HuH-7.5 (cell line): ENCODE measurements around the gene LCE3B.
A peak's percentile ranks its signal among the peaks of the same experiment; 100 is the strongest.
"Not testable (repeated sequence)": the region's sequence is repeated elsewhere in the genome, so short reads cannot be mapped to it uniquely, and the experiment has no call there.

Experiments used
- DNase-seq: peaks from one replicate; pipeline ENCODE4 v3.0.0; 2011; ENCODE audit warnings: low spot score

The LCE3B gene, protein sequence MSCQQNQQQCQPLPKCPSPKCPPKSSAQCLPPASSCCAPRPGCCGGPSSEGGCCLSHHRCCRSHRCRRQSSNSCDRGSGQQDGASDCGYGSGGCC

DNA sequence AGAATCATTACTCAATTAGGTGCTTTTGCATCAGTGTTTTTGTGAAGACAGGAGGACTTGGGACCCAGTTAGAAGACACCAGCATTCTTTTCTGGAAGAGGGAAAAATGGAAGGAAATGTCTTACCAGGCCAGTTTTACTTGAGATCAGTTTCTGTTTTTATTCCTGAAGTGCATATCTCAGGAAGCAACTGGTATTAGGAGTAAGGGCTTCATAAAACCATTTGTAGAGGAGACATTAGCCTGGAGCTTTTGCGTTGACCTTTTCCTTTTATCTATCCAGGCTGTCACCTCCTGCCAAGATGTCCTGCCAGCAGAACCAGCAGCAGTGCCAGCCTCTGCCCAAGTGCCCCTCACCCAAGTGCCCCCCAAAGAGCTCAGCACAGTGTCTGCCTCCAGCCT is at the start of gene LCE3B:
TSS of gene LCE3B (plus strand) at position 301 of the 400 bp plus-strand sequence. CDS start at position 301, 0 bp downstream.
- DNase-seq = no peak

DNA sequence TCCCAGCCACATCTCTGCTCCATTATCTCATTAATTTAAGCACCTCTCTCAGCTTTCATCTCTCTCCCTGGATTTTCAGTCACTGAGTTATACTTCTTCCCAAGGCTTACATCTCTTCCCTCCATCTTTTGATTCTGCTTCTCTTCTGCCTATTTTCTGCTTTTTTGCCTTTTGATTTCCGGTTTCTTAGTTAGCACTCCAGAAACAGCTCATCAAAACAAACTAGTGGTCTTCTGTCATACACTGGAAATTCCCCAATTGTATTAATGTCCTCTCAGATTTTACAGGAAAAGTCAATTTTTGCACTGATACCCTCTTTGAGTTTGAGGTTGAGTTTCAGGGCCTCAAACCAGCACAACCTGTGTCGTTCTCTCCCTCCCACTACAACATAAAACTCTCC is 48.5 kb upstream of the LCE3B start:
- DNase-seq = no peak

DNA sequence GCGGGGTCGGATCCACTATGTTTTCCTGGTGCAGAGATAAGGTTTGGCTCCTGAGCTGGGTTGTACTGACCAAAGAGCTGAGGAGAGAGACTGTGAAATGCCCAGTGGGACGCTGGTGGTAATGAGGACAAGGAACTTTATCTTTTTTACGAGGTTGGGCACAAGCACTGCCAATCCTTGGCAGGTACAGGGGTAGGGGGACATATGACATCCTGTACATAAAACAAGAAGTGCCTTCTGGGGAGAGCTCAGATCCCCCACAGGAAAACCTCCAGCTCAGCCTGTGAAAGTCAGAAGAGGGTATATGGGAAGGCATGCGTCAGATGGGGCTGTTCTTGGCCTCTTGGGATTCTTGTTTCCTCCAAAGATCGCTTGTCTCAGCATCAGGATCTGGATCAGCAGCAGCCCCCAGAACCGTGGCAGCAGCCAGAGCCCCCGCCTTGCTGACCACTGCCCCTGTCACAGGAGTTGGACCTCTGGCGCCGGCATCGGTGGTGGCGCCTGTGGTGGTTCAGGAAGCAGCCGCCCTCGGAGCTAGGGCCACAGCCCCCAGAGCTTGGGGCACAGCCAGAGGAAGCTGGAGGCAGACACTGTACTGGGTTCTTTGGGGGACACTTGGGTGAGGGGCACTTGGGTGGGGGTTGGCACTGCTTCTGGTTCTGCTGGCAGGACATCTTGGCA is 47.9 kb upstream of the LCE3B start:
- DNase-seq = no peak

DNA sequence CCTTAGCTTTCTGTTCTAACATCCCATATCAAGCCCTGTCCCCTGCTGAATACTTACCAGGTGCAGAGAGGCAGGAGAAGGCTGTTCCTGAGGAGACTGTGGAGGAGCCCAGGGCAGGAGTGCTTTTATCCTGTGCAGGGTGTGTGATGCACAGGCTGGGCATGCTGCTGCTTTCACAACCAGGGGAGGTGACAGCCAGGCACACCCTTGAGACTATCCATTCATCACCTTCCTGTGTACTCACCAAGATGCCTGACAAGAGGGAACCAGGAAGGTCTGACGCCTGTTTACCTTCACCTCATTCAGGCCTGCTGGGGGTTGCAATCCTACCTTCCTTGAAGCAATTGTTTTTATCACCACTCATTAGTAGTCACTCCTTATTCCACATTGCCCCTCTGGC is 46.9 kb upstream of the LCE3B start, which contains the start of gene LCE3E:
TSS of gene LCE3E (minus strand) at position 100 of the 400 bp plus-strand sequence. CDS start 572 bp downstream, outside the sequence.
- DNase-seq = no peak

DNA sequence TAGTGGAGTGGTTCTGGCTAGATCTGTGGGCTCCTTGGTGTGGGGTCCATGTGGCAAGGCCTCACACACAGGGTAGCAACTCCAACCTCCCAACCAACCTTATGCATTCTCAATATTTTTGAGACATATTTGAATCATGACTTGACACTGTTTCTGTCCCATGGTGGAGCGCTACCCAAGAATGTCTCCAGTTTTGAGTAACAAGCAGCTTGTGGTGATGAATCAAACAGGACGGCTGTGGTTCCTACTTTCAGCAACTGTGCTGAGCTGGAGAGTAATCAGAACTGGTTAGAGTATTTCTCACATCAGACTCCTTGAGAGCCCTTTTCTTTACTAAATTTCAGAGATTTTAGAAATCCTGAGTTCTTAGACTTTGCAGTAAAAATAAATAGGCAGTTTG is 36.4 kb upstream of the LCE3B start:
- no peak for DNase-seq

DNA sequence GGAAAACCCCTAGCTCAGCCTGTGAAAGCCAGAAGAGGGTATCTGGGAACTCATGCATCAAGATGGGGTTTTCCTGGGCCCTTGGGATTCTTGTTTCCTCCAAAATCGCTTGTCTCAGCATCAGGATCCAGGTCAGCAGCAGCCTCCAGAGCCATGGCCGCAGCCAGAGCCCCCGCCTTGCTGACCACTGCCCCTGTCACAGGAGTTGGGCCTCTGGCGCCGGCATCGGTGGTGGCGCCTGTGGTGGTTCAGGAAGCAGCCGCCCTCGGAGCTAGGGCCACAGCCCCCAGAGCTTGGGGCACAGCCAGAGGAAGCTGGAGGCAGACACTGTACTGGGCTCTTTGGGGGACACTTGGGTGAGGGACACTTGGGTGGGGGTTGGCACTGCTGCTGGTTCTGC is 34.1 kb upstream of the LCE3B start:
- DNase-seq = not testable (repeated sequence)

DNA sequence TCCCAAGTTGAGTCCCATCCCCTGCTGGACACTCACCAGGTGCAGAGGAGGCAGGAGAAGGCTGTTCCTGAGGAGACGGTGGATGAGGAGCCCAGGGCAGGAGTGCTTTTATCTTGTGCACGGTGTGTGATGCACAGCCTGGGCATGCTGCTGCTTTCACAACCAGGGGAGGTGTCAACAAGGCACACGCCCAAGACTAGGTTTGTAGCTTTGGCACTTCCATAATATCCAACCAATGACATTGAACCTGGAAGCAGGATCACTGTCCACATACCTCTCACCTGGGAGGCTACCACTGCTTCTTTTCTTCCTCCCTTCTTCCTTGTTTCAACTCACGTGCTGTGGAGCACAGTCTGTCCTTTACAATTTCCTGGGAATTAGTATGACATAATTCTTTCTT is 33.2 kb upstream of the LCE3B start, which contains the start of gene LCE3D:
TSS of gene LCE3D (minus strand) at position 84 of the 400 bp plus-strand sequence. CDS start 580 bp downstream, outside the sequence.
- DNase-seq = no peak

DNA sequence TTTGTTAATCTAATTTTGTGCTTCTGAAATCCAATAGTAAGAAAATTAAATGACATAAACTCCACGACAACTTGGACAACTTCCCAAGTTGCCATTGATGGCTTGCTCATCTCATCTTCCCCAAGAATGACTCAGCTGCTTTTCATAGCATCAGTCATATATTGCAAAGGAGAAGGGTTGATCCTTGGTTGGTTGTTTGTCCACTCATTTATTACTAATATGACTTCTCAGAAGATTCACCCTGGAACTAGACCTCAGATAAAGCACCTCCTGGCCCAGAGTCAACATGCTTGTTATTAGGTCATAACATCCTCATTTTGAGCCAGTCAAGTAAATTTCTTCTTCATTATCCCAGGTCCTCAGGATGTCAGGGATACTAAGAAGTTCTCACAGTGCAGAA is 31.0 kb upstream of the LCE3B start:
- DNase-seq = no peak

DNA sequence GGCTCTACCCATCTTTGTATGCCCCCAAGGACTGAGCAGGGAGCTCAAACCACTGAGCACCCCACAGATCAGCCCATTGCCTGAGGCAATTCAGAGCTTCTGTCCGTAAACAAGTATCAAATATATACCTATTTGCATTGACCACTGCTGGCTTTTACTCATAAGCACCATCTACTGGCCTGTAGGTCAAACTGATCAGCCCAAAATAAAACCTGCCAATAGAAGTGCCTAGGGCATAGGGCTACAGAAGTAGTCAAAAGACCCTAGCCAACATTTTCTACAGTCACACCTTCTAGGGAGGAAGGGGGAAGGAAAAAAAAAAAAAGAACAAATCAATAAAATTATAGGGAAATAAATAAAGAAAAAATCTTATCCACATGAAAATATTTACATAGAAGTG is 28.0 kb upstream of the LCE3B start:
- DNase-seq = no peak

DNA sequence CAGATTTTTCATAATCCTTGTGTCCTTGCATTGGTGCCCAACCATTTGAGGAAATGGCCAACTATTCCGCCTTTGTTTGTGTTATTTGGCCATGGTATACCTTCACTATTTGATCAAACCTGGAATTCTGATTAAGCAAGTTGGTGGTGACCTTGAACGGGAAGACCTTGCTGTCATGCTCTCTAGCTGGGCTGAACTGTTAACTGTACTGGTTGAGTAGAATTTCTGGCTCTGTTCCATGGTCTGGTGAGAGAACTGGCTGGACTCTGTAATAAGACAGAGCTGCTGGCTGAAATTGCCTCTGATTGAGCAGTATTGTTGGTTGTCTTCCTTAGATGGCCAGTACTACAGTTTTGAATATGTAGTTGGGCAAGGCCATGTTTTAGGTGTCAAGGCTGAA is 16.6 kb upstream of the LCE3B start:
- DNase-seq = no peak

DNA sequence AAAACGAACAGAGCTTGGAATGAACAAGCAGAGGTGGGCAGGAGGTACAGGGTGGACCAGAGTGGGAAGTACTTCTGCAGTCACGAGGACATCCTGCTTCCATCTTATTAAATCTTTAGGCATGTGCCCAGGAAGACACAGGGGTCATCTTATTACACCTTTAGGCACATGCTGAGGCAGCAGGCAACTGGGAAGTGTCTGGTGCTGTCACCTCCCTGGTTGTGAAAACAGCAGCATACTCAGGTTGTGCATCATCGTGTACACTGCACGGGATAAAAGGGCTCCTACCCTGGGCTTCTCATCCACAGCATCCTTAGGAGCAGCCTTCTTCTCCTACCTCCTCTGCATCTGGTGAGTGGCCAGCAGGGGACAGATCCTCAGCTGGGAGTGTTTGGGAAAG is 13.7 kb upstream of the LCE3B start, which contains the start of gene LCE3C:
TSS of gene LCE3C (plus strand) at position 301 of the 400 bp plus-strand sequence. CDS start 498 bp downstream, outside the sequence.
- DNase-seq = no peak

DNA sequence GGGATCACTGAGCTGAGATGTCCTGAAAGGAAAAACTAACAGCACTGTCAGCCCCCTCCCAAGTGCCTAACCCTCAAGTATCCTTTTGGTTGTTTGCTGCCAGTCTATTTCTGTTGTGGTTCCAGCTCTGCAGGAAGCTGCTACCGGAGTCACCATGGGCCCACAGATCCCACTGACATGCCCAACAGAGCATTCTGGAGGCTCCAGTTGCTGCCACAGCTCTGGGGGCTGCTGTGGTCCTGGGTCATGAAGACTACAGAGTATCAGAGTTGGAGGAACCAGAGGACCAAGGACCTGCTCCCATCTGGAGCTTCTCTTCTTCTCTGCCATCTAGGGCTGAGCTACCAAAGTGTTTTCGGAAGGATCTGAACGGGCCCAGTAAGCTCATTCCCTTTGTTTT is 8.4 kb downstream of the LCE3B start:
- no peak for DNase-seq

DNA sequence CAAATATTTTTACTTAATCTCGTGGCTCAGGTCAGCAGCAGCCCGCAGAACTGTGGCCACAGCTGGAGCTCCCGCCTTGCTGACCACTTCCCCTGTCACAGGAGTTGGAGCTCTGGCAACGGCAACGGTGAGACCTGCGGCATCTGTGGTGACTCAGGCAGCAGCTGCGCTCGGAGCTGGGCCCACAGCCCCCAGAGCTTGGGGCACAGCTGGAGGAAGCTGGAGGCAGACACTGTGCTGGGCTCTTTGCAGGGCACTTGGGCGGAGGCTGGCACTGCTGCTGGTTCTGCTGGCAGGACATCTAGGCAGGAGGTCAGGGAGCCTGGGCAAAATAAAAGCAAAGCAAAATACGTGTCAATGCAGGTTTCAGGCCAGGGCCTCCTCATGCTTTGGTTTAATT is 9.2 kb downstream of the LCE3B start, which contains the start of gene LCE3A:
TSS of gene LCE3A (minus strand) at position 301 of the 400 bp plus-strand sequence. CDS start at position 301, 0 bp downstream.
- no peak for DNase-seq

DNA sequence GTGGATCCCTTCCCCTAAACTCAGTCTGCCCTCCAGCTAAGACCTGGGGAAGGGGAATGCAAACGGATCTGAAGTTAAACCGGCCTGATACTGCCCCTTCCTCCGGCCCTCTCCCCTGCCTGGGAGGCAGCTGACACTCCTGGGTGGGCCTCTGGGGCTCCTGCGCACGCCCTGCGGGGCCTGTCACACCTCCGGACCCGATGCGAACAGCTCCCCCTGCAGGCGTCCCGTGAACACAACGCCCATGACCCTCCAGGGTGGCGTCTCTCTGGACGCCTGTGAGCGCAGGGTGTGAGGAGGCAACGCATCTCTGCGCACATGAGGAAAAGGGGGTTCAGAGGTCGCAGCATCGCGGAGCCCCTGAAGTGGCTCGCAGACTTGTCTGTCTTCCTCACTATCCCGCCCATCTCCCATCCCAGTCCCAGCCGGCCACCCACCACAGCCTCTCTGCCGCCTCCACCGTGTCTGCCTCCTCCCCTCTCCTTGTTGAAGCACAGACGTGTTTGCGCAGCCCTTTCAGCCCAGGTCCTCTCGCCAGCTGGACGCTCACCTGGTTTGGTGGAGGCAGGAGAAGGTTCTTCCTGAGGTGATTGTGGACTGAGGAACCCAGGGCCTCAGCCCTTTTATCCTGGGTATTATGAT is 9.7 kb downstream of the LCE3B start:
- peak; percentile 13 for DNase-seq

DNA sequence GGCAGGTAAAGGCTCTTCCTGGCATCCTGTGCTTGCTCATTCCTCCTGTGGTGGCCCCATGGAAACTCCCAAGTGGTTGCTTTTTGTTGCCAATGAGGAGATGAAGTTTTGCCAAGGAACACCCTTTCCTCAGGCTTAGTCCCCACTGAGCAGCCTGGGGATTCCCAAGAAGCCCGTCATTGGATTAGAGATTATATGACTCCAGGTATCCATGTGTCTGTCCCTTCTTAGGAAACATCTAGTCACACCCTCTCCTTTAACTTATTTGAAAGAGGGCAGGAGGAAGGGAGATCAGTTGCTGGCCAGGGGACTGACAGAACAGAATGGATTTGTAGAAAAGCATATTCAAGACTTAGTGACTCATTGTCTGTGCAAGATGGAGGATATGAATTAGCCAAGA is 13.1 kb downstream of the LCE3B start:
- DNase-seq = no peak

DNA sequence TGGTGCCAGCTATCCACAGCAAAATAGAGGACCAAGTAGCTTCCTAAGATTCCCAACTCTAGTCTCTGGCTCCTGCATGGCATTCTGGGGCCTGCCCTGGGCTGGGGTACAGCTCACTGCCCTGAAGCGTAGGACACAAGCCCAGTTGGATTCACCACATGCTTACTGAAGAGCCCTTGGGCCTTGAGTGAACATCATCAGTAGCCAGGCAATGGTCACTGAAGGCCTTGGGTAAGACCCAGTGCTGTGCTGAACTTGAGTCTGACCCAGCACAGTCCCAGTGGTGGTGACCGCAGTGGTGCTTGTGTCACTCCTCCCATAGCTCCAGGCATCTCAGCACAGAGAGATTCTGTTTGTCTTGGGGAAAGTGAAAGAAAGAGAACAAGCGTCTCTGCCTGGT is 17.0 kb downstream of the LCE3B start:
- no peak for DNase-seq

DNA sequence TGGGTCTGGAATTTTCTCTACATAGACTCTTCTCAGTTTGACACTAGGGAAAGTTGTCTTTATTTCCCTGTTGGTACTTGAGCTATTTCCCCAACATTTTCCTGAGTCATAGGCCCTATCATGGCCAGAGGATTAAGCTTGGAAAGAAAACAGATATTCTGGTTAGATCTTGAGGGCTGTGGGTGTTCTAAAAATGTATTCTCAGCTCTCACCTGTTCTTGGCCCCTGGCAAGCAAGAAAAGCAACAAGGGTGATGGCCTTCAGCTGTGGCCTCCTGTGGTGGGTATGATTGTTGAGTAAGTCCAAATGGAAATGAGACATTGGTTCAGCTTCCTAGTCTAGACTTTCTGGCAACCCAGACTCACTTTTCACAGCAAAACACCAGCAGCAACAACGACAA is 26.7 kb downstream of the LCE3B start:
- DNase-seq = no peak

DNA sequence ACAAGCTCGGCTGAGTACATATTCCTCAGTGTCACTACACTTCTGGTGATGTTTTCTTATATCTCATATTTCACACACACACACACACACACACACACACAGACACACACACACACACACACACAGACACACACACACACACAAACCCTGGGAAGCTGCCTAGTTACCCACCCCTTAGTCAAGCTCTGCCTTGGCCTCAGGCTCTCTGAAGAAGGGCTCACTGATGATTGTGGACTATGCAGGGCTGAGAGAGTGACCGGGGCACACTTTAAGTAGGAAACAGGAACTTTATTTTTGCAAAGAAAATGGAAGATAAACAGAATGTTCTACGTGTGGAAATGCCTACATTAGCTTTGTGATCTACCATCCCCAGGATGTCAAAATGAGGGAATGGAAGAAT is 30.3 kb downstream of the LCE3B start:
- no peak for DNase-seq

DNA sequence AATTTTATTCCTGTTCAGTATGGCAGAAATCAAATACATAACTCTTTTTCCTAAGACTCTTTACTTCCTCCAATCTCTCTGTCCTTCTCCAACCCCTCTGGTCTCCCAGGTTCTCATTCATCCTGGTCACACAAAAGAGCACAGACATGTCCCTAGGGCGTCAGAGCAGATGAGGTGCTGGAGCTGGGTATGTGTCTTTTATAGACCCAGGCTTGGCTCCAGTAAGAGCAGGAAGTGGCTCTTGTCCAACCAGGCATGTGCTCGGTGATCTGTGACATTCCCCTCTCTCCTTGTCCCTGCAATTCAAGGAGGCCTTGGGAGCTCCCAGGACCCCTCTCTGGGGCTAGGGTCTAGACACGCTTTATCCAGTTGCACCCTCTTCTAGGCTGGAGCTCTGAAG is 31.5 kb downstream of the LCE3B start:
- DNase-seq = no peak

DNA sequence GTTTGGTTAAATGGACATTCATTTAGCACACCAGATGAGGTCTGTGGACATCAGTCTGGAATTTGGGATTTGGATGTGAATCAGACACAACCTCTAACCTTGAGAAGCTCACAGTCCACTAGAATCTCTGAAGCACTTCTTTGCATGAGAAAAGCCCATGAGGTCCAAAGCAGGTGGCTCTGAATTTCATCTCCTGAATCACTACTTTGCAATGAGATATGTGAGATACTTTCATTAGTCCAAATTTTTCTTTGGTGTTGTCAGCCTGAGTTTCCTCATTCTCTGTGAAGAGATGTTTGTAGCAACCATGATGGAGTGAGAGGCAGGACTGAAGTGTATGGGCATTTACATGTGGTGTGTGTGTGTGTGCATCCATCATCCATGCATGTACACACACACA is 33.0 kb downstream of the LCE3B start:
- no peak for DNase-seq

DNA sequence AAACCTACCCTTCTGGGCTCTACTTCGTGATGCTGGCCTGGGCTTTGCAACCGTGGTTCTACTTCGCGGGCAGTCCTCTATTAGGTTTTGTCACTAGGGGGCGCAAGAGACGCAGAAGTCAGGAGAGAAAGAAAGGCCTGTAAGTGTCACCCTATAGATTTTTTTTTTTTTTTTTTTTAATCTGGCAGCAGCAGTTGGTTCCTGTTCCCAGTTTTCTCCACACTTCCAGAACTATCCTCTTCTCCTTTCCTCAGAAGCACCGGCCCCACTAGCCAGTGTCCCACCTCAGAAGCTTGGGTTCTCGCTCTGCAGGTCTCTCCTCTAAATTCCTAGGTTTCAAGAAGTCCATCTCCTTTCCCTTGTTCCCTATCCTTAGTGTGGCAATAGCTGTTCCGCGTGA is 40.5 kb downstream of the LCE3B start:
- peak; percentile 20 for DNase-seq

DNA sequence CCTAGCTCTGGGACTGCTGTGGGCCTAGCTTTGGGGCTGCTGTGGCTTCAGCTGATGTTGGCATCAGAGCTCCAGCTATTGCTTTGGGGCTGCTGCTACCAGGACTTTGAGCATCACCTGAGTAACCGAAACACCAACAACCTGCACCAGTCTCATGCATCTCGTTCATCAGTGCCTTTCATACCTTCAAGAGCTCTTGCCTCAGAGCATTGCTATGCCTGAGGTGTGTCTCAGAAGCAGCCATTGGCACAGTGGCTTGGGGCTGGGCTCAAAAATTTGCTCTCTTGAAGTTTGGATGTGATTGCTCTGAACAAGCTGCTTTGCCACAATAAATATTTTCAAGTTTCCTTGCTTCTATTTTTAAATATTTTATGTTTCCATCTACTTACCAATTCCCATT is 42.8 kb downstream of the LCE3B start:
- DNase-seq = no peak

DNA sequence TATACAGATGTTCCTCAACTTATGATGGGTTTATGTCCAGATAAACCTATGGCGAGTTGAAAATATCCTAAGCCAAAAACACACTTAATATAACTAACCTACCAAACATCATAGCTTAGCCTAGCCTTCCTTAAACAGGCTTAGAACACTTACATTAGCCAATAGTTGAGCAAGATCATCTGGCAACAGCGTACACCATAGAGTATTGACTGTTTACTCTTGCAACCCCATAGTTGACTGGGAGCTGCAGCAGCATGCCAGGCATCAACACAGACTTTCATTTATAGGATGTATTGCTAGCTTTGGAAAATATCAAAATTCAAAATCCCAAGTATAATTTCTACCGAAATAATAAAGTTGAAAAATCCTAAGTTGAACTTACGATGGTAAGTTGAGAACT is 44.1 kb downstream of the LCE3B start:
- DNase-seq = no peak
